GM12878 (cell line): ENCODE results near the gene ZNF200. TPM values are rescaled to one million over a fixed set of nuclear protein-coding genes. Genes with fewer than 3 reads are reported as not detected.
A peak's percentile ranks its signal among the peaks of the same experiment; 100 is the strongest.

Source experiments
- CBFB ChIP-seq: IDR thresholded peaks from 2 replicates; pipeline ENCODE4 v1.6.1; 2016; ENCODE audit warnings: antibody characterized with exemption, low read depth
- ETV6 ChIP-seq, 2 experiments: fragments of 450-650 bp in 1 of 2; IDR thresholded peaks in 1 of 2; conservative IDR thresholded peaks in 1 of 2; 2 replicates each; pipeline ENCODE4 v1.6.1; 2014; ENCODE audit warnings: antibody characterized with exemption in 1 of 2, borderline replicate concordance in 1 of 2, low read depth in 1 of 2, mild to moderate bottlenecking in 1 of 2, moderate library complexity in 1 of 2
- RAD51 ChIP-seq: fragments of 450-650 bp; IDR thresholded peaks from 2 replicates; pipeline ENCODE4 v1.6.1; 2016; ENCODE audit warnings: moderate library complexity, mild to moderate bottlenecking, inconsistent platforms
- TBL1XR1 ChIP-seq: IDR thresholded peaks from 2 replicates; pipeline ENCODE4 v1.6.1; 2012; ENCODE audit warnings: low read depth, low read length, improper control_type of control experiment
- polyA plus RNA-seq, 11 experiments: library from polyadenylated mRNA; depleted of rRNA in 4 of 11; unstranded in 6 of 11; stranded (reverse) in 5 of 11; fragments of >200 nt; fragmentation: Nextera tagmentation in 4 of 11; fragmentation: Illumina TruSeq in 1 of 11; extraction: Ambion mirVana in 4 of 11; extraction: Trizol in 1 of 11; gene quantifications; 1 replicate in 1 of 11; 2 replicates in 10 of 11; pipeline versions ENCODE4 v1.2.1 to v1.2.3, GENCODE V29; 2011 to 2016; ENCODE audit warnings: inconsistent platforms in 2 of 11, missing spikeins in 2 of 11, low read depth in 1 of 11
- total RNA-seq, 4 experiments: library from RNA; depleted of rRNA in 3 of 4; stranded (reverse); fragments of >200 nt in 3 of 4; fragmentation: Illumina TruSeq in 1 of 4; extraction: Trizol in 1 of 4; gene quantifications; 2 replicates each; pipeline versions ENCODE4 v1.2.1 to v1.2.3, GENCODE V29; 2013 to 2021
- TF ChIP-seq, protein P1 (sequence below): fragments of 450-650 bp; IDR thresholded peaks from 2 replicates; pipeline ENCODE4 v1.6.1; 2017; ENCODE audit warnings: mild to moderate bottlenecking, moderate library complexity
- TF ChIP-seq, protein P2 (sequence below): IDR thresholded peaks from 2 replicates; pipeline ENCODE4 v1.6.1; 2012; ENCODE audit warnings: low read depth, low read length, improper control_type of control experiment

Gene ZNF200
- total and polyA plus RNA-seq, 10 of the 15 experiments (the other 5 are each of a cell fraction or from before 2014, with no cell fraction given), result 4.0 to 13.9 (median 9.6) TPM

DNA sequence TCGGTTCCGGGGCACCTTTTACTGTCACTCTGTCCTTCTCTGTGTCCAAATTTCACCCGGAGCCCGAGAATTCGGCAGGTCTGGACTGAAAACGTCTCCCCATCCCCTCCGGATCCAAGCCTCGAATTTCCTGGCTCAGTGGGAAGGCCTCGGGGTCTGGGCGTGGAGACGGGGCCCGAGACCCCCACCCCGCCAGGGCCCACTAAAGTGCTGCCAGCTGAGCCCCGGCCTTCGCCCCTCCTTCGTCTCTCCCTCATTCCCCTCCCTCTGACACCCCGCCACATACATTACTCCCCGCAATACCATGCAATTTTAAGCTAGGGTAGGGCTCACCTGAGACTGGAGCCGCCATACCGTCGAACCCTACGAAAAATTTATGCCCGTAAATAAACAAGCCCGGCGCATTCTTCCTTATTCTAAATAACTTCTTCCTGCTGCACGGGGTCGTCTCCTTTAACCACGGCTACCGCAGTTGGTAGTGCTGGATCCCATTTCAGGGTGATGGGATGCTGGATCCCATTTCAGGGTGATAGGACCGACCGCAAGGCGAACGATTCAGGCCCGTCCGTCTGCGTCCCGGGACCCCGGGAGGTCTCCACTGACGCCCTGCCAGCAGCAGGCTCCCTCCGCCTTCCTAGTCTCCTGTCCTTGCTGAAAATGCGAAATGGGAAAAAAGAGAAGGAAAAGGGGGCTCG lies 51.4 kb downstream of the ZNF200 start (continued):
- TF ChIP-seq, protein P1, sequence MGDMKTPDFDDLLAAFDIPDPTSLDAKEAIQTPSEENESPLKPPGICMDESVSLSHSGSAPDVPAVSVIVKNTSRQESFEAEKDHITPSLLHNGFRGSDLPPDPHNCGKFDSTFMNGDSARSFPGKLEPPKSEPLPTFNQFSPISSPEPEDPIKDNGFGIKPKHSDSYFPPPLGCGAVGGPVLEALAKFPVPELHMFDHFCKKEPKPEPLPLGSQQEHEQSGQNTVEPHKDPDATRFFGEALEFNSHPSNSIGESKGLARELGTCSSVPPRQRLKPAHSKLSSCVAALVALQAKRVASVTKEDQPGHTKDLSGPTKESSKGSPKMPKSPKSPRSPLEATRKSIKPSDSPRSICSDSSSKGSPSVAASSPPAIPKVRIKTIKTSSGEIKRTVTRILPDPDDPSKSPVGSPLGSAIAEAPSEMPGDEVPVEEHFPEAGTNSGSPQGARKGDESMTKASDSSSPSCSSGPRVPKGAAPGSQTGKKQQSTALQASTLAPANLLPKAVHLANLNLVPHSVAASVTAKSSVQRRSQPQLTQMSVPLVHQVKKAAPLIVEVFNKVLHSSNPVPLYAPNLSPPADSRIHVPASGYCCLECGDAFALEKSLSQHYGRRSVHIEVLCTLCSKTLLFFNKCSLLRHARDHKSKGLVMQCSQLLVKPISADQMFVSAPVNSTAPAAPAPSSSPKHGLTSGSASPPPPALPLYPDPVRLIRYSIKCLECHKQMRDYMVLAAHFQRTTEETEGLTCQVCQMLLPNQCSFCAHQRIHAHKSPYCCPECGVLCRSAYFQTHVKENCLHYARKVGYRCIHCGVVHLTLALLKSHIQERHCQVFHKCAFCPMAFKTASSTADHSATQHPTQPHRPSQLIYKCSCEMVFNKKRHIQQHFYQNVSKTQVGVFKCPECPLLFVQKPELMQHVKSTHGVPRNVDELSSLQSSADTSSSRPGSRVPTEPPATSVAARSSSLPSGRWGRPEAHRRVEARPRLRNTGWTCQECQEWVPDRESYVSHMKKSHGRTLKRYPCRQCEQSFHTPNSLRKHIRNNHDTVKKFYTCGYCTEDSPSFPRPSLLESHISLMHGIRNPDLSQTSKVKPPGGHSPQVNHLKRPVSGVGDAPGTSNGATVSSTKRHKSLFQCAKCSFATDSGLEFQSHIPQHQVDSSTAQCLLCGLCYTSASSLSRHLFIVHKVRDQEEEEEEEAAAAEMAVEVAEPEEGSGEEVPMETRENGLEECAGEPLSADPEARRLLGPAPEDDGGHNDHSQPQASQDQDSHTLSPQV, result no peak
- TF ChIP-seq TBL1XR1 (no peak), CBFB (peak; percentile 20; the same call in 1 of the 2 replicates), ETV6 (conservative IDR thresholded peaks at IDR 0.05 in 1 of 2, IDR thresholded peaks at IDR 0.05 in 1 of 2; ENCODE audit: borderline replicate concordance in 1 of 2, low read depth in 1 of 2) (no peak), RAD51 (no peak)
- TF ChIP-seq, protein P2, sequence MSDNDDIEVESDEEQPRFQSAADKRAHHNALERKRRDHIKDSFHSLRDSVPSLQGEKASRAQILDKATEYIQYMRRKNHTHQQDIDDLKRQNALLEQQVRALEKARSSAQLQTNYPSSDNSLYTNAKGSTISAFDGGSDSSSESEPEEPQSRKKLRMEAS, result no peak
